HEK293 (cell line): ENCODE data around the gene LRP1.

Source experiments
- CTCF ChIA-PET: fragments of 350-600 bp; formaldehyde crosslinking; extraction: SDS; loops from one replicate; lab custom pipeline; 2021; ENCODE audit warnings: antibody characterized with exemption; lab: Yijun Ruan, JAX
- POLR2A ChIA-PET: fragments of 300-600 bp; formaldehyde crosslinking; extraction: SDS; loops from one replicate; lab custom pipeline; 2020; ENCODE audit warnings: antibody characterized with exemption, inconsistent platforms; lab: Yijun Ruan, JAX
- H3K27ac ChIP-seq: fragments of 200-500 bp; sonication (Bioruptor generic); 2 replicates; pipeline ENCODE4 v1.5.1; 2014; ENCODE audit warnings: low read depth, low read length, control low read depth, inconsistent platforms; ENCODE audit errors: extremely low read depth
- H3K36me3 ChIP-seq, 2 experiments: fragments of 200-500 bp in 1 of 2; sonication (Bioruptor generic) in 1 of 2; 1 replicate in 1 of 2; 2 replicates in 1 of 2; pipeline ENCODE4 v1.5.1; 2014 to 2017; ENCODE audit warnings: inconsistent platforms in 2 of 2, low read length in 2 of 2; ENCODE audit not compliant: control insufficient read depth in 2 of 2, insufficient read depth in 1 of 2
- H3K4me1 ChIP-seq: fragments of 200-500 bp; sonication (Bioruptor generic); 2 replicates; pipeline ENCODE4 v1.5.1; 2014; ENCODE audit warnings: mild to moderate bottlenecking, low read length, inconsistent platforms; ENCODE audit not compliant: control insufficient read depth, insufficient read depth
- H3K4me3 ChIP-seq: 2 replicates; pipeline ENCODE4 v1.5.1; 2011; ENCODE audit warnings: low read depth, mild to moderate bottlenecking, control low read depth, low read length, moderate library complexity
- H3K9me3 ChIP-seq: fragments of 200-500 bp; sonication (Bioruptor generic); 2 replicates; pipeline ENCODE4 v1.5.1; 2014; ENCODE audit warnings: low read depth, low read length, inconsistent platforms; ENCODE audit not compliant: control insufficient read depth, insufficient read depth
- GLI4 ChIP-seq: fragments of 450-650 bp; formaldehyde crosslinking; IDR thresholded peaks from 2 replicates; pipeline ENCODE4 v1.5.1; 2016; ENCODE audit warnings: missing biosample characterization, missing genetic modification characterization
- GLIS1 ChIP-seq: fragments of 450-650 bp; formaldehyde crosslinking; IDR thresholded peaks from 2 replicates; pipeline ENCODE4 v1.5.1; 2016; ENCODE audit warnings: missing biosample characterization, missing genetic modification characterization
- GLIS2 ChIP-seq: fragments of 450-650 bp; formaldehyde crosslinking; IDR thresholded peaks from 2 replicates; pipeline ENCODE4 v1.5.1; 2016; ENCODE audit warnings: missing biosample characterization, missing genetic modification characterization
- ZBTB17 ChIP-seq: fragments of 450-650 bp; formaldehyde crosslinking; IDR thresholded peaks from 2 replicates; pipeline ENCODE4 v1.5.1; 2016; ENCODE audit warnings: missing biosample characterization, missing genetic modification characterization
- ZBTB49 ChIP-seq: fragments of 450-650 bp; formaldehyde crosslinking; IDR thresholded peaks from 2 replicates; pipeline ENCODE4 v1.5.1; 2016; ENCODE audit warnings: missing biosample characterization, missing genetic modification characterization, low read depth
- ZBTB8A ChIP-seq: fragments of 450-650 bp; formaldehyde crosslinking; IDR thresholded peaks from 2 replicates; pipeline ENCODE4 v1.5.1; 2016; ENCODE audit warnings: missing biosample characterization, missing genetic modification characterization
- ZFP37 ChIP-seq: fragments of 450-650 bp; formaldehyde crosslinking; IDR thresholded peaks from 2 replicates; pipeline ENCODE4 v1.5.1; 2016; ENCODE audit warnings: missing biosample characterization, missing genetic modification characterization
- ZNF114 ChIP-seq: fragments of 450-650 bp; formaldehyde crosslinking; IDR thresholded peaks from 2 replicates; pipeline ENCODE4 v1.5.0; 2017; ENCODE audit warnings: missing biosample characterization, missing genetic modification characterization
- ZNF140 ChIP-seq: fragments of 450-650 bp; formaldehyde crosslinking; IDR thresholded peaks from 2 replicates; pipeline ENCODE4 v1.5.1; 2016; ENCODE audit warnings: missing biosample characterization, missing genetic modification characterization
- ZNF146 ChIP-seq: fragments of 450-650 bp; formaldehyde crosslinking; IDR thresholded peaks from 2 replicates; pipeline ENCODE4 v1.5.1; 2016; ENCODE audit warnings: missing biosample characterization, missing genetic modification characterization
- ZNF16 ChIP-seq: fragments of 450-650 bp; formaldehyde crosslinking; IDR thresholded peaks from 2 replicates; pipeline ENCODE4 v1.5.1; 2016; ENCODE audit warnings: low read depth, missing biosample characterization, missing genetic modification characterization
- ZNF184 ChIP-seq: fragments of 450-650 bp; IDR thresholded peaks from 2 replicates; pipeline ENCODE4 v1.5.1; 2018; ENCODE audit warnings: missing biosample characterization, mild to moderate bottlenecking, missing genetic modification characterization
- ZNF391 ChIP-seq: fragments of 450-650 bp; formaldehyde crosslinking; IDR thresholded peaks from 2 replicates; pipeline ENCODE4 v1.5.1; 2016; ENCODE audit warnings: low read depth, missing biosample characterization, missing genetic modification characterization, borderline replicate concordance
- ZNF501 ChIP-seq: fragments of 450-650 bp; formaldehyde crosslinking; IDR thresholded peaks from 2 replicates; pipeline ENCODE4 v1.5.1; 2016; ENCODE audit warnings: missing biosample characterization, missing genetic modification characterization
- ZNF530 ChIP-seq: fragments of 450-650 bp; formaldehyde crosslinking; IDR thresholded peaks from 2 replicates; pipeline ENCODE4 v1.5.1; 2016; ENCODE audit warnings: low read depth, missing biosample characterization, missing genetic modification characterization
- ZNF555 ChIP-seq: fragments of 450-650 bp; formaldehyde crosslinking; conservative IDR thresholded peaks from 2 replicates; pipeline ENCODE4 v1.5.1; 2017; ENCODE audit warnings: missing biosample characterization, mild to moderate bottlenecking, missing genetic modification characterization, inconsistent platforms
- ZNF621 ChIP-seq: fragments of 450-650 bp; formaldehyde crosslinking; IDR thresholded peaks from 2 replicates; pipeline ENCODE4 v1.5.1; 2017; ENCODE audit warnings: missing biosample characterization, missing genetic modification characterization
- ZNF704 ChIP-seq: fragments of 450-650 bp; formaldehyde crosslinking; IDR thresholded peaks from 2 replicates; pipeline ENCODE4 v1.5.1; 2016; ENCODE audit warnings: missing biosample characterization, missing genetic modification characterization
- ZSCAN30 ChIP-seq: fragments of 450-650 bp; IDR thresholded peaks from 2 replicates; pipeline ENCODE4 v1.5.1; 2018; ENCODE audit warnings: missing biosample characterization, mild to moderate bottlenecking, missing genetic modification characterization, moderate library complexity
- TF ChIP-seq, protein P1 (sequence below): fragments of 450-650 bp; formaldehyde crosslinking; IDR thresholded peaks from 2 replicates; pipeline ENCODE4 v1.5.1; 2016; ENCODE audit warnings: missing biosample characterization, missing genetic modification characterization

Gene LRP1

DNA sequence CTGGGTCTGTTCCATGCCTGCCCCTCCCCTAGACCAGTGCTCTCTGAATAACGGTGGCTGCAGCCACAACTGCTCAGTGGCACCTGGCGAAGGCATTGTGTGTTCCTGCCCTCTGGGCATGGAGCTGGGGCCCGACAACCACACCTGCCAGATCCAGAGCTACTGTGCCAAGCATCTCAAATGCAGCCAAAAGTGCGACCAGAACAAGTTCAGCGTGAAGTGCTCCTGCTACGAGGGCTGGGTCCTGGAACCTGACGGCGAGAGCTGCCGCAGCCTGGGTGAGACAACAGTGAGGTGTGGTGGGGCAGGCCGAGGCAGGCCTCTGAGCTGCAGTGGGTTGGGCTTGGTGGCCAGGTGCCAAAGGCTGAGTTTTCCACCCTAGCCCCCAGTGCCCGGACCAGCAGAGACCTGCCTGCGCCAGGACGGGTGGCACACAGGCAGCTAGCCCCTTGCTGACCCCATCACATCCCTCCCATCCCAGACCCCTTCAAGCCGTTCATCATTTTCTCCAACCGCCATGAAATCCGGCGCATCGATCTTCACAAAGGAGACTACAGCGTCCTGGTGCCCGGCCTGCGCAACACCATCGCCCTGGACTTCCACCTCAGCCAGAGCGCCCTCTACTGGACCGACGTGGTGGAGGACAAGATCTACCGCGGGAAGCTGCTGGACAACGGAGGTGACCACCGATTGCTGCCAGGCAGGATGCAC, 47.3 kb downstream of the LRP1 start (continued):
- TF ChIP-seq ZNF530 (no peak), ZNF16 (tag by site-specific recombination) (no peak), GLIS1 (tag by site-specific recombination) (0 out of 2 replicates have a peak, but pooled peaks have one; percentile 15), ZBTB8A (tag by site-specific recombination) (peak; percentile 73)

- no peak overlapping the region for H3K27ac ChIP-seq
- no peaks in the 10 kb centered on the region for H3K9me3 ChIP-seq
- ChIA-PET POLR2A (interaction anchor here (0.9 to 1.8 kb wide), 4 partner anchors 15 to 52 kb away, joined by 3 to 18 read pairs (median 3); no protein-coding TSS in a partner anchor), CTCF (interaction anchor here (0.5 to 10.6 kb wide), 48 partner anchors 9 to 583 kb away, joined by 3 to 259 read pairs (median 4); partner anchors contain the start of genes LRP1 and STAT6)
- H3K4me1 ChIP-seq = no peaks in the 10 kb centered on the region
- TF ChIP-seq ZNF140 (tag by site-specific recombination) (no peak), ZBTB17 (tag by site-specific recombination) (0 out of 2 replicates have a peak, but pooled peaks have one; percentile 31), ZFP37 (0 out of 2 replicates have a peak, but pooled peaks have one; percentile 11), ZNF501 (tag by site-specific recombination) (0 out of 2 replicates have a peak, but pooled peaks have one; percentile 4)
- TF ChIP-seq, protein P1, sequence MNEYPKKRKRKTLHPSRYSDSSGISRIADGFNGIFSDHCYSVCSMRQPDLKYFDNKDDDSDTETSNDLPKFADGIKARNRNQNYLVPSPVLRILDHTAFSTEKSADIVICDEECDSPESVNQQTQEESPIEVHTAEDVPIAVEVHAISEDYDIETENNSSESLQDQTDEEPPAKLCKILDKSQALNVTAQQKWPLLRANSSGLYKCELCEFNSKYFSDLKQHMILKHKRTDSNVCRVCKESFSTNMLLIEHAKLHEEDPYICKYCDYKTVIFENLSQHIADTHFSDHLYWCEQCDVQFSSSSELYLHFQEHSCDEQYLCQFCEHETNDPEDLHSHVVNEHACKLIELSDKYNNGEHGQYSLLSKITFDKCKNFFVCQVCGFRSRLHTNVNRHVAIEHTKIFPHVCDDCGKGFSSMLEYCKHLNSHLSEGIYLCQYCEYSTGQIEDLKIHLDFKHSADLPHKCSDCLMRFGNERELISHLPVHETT = 0 out of 2 replicates have a peak, but pooled peaks have one; percentile 1
- TF ChIP-seq, all 188 proteins: peak for 4
- no peak overlapping the region for H3K4me3 ChIP-seq
- H3K36me3 ChIP-seq = peaks cover 0 to 79% of the 10 kb centered on the region in 2 experiments; a peak in 1 of 3 replicates
Measured at GRCh38 chr12:57176139-57176477, 47.8 kb downstream of the LRP1 start.

DNA sequence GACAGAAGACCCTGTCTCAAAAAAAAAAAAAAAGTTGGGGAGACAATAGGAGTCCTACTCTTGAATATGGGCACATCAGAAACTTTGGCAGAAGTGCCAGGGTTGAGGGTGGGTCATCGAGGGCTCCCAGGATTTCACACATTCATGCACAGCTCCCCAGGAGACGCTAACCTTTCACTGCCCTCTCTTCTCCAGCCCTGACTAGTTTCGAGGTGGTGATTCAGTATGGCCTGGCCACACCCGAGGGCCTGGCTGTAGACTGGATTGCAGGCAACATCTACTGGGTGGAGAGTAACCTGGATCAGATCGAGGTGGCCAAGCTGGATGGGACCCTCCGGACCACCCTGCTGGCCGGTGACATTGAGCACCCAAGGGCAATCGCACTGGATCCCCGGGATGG, 48.6 kb downstream of the LRP1 start:
- POLR2A ChIA-PET = interaction anchor here (0.7 kb wide), 1 partner anchor 49 kb away, joined by 5 read pairs; the partner anchor contains the start of gene LRP1
- H3K27ac ChIP-seq = no peak overlapping the region
- CTCF ChIA-PET = interaction anchor here (0.6 to 10.6 kb wide), 16 partner anchors 8 to 419 kb away, joined by 3 to 259 read pairs (median 5); partner anchors contain the start of gene LRP1

More for the DNA sequence above, 48.6 kb downstream of the LRP1 start:
- Histone ChIP-seq H3K4me1 (no peaks in the 10 kb centered on the region), H3K36me3 (peaks cover 0 to 81% of the 10 kb centered on the region in 2 experiments; a peak in 1 of 3 replicates), H3K4me3 (no peak overlapping the region), H3K9me3 (no peaks in the 10 kb centered on the region)
- TF ChIP-seq ZNF555 (tag by site-specific recombination) = no peak
- no peak for TF ChIP-seq ZNF704 (tag by site-specific recombination)
- no peak for TF ChIP-seq ZNF391 (tag by site-specific recombination)
- no peak for TF ChIP-seq ZNF621 (tag by site-specific recombination)
- TF ChIP-seq GLIS2 (tag by site-specific recombination) = no peak
- TF ChIP-seq ZBTB49 (tag by site-specific recombination) = no peak
- TF ChIP-seq ZNF184 (tag by site-specific recombination) = no peak
- no peak for TF ChIP-seq GLI4
- TF ChIP-seq ZNF114 (tag by site-specific recombination) = no peak
- TF ChIP-seq ZSCAN30 = no peak
- TF ChIP-seq ZNF146 (tag by site-specific recombination) = no peak
